CD4-positive, alpha-beta T cell treated with Interleukin-15 for 1 hour (primary cell): ENCODE data around the gene HMMR.
"Not testable (repeated sequence)": the region's sequence is repeated elsewhere in the genome, so short reads cannot be mapped to it uniquely, and the experiment has no call there.

Experiments used
- DNase-seq: peaks from one replicate; pipeline ENCODE4 v3.0.0-alpha.2; 2020

Gene HMMR

DNA sequence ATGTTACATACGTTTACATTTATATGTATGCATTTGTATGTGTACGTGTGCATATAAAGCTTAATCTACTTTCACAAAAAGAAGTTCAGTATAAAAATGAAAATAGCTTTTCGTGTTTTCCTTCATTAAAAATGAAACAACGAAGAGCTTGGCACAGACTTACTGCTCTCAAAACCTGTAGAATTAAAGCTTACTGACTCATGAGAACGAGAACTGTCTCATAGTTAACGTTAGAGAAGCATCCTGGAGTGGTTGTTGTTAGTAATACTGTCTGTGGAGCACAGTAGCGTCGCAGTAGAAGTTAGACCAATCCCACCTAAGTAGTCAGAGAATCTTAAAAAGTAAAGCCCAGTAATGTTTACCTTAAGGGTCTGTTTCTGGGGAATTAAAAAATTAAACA is 46.3 kb downstream of the HMMR start:
- no peak for DNase-seq

DNA sequence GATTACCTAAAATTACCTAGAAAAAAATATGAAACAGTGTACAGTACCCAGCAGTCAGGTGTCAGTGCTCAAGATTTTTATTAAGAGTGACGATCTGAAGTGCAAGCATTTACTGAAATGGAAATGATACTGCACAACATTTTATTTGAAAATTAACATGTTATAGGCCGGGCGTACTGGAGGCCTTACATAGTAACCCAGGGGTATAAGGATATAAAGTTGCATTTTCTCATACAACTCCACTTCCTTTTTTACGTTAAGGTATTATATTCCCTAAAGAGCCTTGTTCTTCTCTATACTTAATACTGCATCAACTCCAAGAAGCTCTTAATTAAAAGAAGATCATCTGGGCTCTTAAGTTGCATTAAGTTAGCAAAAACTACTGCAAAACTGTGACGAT is 48.3 kb downstream of the HMMR start:
- no peak for DNase-seq

DNA sequence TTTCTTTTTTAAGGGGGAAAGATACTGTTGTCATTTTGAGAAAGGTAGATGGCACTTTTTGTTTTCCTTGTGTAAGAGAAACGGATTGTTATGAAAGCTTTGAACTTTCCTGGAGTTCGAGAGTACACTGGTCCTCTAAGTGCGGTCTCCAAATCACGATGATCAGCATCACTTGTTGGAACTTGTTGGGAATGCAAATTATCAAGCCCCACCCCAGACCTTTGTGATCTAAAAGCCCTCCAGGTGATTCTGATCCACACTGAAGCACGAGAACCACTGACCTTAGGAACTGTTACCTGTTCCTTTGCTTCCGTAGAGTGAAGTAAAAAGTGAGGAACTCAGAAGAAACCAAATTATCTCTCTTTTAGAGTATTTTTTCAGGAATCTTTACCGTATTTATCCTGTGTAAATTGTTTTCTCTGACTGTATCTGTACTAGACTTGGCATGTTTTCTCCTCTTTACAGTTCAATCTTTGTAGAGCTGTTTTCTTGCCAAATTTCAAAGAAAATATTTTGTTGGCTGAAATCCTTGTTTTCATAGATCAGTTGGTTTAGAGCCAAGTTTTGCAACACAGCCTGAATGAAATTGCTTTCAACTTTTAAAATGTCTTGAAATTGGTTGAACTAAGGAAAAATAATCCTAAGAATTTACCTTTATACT is 49.0 kb downstream of the HMMR start:
- no peak for DNase-seq

DNA sequence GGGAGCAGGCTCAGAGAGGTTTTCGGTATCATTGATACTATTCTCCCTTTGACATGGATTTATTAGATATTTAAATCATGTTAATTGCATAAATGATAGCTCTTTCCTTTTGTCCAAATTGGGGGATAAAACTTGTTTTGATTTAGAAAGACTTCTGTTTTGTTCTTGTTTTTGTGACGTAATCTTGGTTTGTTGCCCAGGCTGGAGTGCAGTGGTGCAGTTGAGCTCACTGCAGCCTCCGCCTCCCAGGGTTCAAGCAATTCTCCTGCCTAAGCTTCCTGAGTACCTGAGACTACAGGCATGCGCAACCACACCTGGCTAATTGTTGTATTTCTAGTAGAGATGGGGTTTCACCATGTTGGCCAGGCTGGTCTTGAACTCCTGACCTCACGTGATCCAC is 52.1 kb downstream of the HMMR start:
- DNase-seq = no peak

DNA sequence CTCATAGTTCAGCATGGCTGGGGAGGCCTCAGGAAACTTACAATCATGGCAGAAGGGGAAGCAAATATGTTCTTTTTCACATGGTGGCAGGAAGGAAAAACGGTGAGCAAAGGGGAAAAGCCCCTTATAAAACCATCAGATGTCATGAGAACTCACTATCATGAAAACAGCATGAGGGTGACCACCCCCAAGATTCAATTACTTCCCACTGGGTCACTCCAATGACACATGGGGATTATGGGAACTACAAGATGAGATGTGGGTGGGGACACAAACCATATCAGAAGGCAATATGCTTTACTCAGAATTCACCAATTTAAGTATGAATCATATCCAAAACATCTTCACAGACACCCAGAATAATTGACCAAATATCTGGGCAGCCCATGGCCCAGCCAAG is 64.7 kb downstream of the HMMR start:
- no peak for DNase-seq

DNA sequence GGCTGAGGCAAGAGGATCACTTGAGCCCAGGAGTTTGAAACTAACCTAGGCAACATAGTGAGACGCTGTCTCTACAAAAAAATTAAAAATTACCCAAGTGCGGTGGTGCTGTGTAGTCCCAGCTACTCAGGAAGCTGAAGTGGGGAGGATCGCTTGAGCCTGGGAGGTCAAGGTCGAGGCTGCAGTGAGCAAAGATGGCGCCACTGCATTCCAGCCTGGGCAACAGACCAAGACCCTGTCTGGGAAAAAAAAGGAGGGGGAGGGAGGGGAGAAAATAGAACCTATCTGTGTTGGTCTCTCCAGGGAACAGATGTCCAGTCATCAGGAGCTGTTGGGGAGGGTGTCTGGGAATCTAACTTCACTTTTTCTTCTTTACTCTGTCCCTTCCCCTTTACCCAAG is 69.3 kb downstream of the HMMR start:
- DNase-seq = no peak

DNA sequence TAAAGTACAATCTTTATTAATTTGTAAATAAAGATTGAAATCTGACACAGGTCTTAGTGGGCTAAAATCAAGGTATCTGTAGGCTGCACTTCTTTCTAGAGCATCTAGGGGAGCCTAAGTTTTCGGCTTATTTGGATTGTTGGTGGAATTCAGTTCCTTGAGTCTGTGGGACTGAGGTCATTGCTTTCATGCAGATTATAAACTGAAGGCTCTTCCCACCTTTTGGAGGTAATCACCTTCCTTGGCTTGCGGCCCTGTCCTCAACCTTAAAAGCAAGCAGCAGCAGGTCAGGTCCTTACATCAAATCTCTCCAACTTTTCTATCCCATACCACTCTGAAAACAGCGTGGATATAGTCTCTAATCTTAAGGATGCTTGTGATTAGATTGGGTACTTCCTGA is 70.8 kb downstream of the HMMR start:
- no peak for DNase-seq

DNA sequence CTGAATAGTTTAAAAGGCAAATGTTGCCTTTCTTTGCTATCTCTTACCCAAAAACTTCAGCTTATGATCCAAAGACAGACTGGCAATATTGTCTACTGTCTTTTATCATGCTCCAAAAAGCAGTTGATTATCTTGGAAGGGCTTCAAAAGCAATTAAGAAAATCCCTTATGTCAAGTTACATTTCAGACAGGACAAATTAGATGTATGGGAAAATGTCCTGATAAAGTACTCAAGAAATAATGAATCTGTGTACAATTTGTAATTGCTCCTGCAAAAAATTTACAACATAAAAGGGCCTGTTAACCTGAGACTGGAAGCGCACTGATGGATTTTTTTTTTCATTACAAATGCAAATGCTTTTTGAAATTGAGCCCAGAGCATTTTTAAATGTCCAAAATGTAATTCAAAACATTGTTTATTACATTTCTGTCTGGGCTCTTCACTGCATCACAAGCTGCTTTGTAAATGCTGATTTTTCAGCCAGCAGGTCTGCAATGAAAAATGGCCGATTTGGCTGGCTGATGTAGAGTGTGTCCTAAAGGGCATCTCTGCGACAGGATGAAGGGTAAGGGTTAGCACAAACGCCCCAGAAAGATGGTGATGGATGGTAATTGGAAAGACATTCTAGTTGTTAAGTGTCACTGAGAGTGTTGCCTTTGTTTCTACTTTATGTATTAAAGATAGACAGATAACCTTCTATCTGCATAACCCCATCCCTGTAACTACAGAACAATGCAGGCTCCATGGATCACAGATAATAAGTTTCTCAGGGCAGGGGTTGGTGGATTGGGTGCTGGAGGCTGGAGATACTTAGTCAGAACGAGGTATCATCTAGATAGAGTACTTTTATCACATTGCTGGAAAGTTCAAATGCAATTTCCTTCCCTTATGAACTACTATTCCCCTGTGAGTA is 72.0 kb downstream of the HMMR start:
- DNase-seq = no peak

DNA sequence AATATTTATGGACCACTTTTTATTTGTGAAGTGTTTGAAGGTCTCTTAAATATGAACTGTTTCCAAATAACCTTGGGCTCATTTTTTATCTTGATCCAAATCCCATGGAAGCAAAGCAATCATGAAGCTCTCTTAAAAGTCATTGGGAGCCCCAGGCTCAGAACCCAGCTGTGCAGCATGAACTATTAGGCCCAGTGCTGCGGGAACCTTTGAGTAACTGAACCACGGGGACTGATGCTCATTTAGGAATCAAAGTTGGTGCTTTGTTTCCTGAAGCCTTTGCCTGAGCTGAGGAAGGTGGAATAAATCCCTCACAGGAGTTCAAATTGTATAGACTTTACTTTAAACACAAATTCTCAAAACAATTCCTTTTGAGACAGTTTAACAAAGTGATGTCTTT is 72.8 kb downstream of the HMMR start:
- DNase-seq = no peak

DNA sequence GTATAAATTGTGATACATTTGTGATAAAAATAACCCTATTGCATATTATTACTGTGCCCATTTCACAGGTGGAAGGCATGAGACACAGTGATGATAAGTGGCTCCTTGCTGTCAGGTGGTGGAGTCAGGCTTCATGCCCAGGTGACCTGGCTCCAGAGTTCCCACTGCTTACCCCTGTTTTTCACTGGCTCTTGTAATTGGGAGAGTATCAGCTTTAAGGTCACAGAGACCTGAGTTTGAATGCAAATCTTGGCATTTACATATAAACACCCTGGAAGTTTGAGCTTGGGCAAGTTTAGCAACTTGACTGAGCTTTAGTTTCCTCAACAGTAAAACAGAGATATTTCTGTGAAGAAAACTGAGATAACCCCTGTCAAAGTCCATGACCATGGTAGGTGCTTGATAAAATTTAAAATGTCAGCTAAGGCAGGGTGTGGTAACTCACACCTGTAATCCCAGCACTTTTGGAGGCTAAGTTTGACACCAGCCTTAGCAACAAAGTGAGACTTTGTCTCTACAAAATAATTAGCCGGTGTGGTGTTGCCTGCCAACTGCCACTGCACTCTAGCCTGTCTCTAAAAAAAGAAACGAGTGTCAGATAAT is 74.2 kb downstream of the HMMR start:
- DNase-seq = no peak

DNA sequence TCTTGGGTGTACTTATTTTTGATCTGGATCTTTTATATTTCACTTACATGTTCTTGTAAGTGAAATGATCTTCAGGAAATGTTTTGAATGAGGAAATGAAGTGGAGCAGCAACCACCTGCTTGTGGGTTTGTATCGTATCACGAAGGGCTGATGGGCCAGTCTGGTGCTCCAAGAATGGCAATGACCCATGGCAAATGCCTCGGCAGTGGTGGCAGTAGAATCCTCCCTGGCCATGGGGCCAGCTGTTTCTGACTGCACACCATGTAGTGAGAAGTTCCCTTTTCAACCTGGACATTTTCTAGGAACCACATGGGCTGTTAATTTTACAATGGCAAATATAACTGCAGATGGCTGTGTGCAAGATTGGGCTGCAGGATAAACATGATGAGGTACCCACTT is 74.9 kb downstream of the HMMR start:
- DNase-seq = no peak

DNA sequence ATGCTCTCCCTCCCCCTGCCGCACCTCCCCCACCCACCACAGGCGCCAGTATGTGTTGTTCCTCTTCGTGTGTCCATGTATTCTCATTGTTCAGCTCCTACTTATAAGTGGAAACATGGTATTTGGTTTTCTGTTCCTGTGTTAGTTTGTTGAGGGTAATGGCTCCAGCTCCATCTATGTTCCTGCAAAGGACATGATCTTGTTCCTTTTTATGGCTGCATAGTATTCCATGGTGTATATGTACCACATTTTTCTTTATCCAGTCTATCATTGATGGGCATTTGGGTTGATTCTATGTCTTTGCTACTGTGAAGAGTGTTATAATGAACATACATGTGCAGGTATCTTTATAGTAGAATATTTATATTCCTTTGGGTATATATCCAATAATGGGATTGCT is 76.0 kb downstream of the HMMR start:
- not testable (repeated sequence) for DNase-seq

DNA sequence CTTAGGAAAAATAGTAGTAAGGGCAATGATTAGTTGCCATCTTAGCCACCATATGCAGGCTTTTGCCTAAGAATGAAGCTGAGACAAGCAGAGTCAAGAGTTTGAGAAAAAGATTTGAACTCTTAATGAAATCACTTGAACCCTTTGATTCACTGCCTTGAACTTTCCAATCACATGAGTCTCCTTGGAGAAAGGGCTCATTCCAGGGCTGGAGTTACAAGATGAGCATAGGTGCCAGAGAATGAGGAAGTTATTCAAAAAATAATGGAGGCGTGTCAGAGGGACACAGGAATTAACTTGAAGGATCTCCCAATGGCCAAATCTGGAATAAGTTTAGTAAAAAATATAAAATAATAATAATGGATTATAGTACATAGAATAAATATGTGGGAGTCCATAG is 80.3 kb downstream of the HMMR start:
- DNase-seq = no peak
